ENCODE measurements around the gene CCR7. TPM values are rescaled to one million over a fixed set of nuclear protein-coding genes. Genes with fewer than 3 reads are reported as not detected.

Gene CCR7
- total and polyA plus RNA-seq, 7 donors = 0.08 to 0.24 (median 0.20) TPM; not detected in 1

- TF ChIP-seq CTCF (IDR thresholded peaks at IDR 0.05) = no peak
- Histone ChIP-seq H3K36me3 (ENCODE audit: insufficient read depth in 1 of 2, low read depth in 1 of 2) (no peaks in the 10 kb centered on the region), H3K4me3 (no peak overlapping the region), H3K9me3 (no peaks in the 10 kb centered on the region), H3K27me3 (ENCODE audit: insufficient read depth in 3 of 3, low read length in 2 of 3) (no peaks in the 10 kb centered on the region), H3K27ac (no peak overlapping the region), H3K4me1 (no peaks in the 10 kb centered on the region)
- intact Hi-C loops (cut with DNase I) = no loop called here
- ATAC-seq = no peak
- 39 to 60% (median 44%) methylated on average over 3 of the region's 3 CpGs for WGBS, 3 donors
- no peak for DNase-seq
Measured at GRCh38 chr17:40524243-40524965, 40.9 kb downstream of the CCR7 start.

- WGBS, 3 donors = 85 to 95% (median 93%) methylated on average over 5 of the region's 5 CpGs
Measured at GRCh38 chr17:40522961-40523310, 42.3 kb downstream of the CCR7 start.

GRCh38 chr17:40522250-40522960 is 42.9 kb downstream of the CCR7 start:
- Histone ChIP-seq H3K27me3 (ENCODE audit: insufficient read depth in 3 of 3, low read length in 2 of 3) (no peaks in the 10 kb centered on the region), H3K36me3 (ENCODE audit: insufficient read depth in 1 of 2, low read depth in 1 of 2) (no peaks in the 10 kb centered on the region), H3K4me3 (no peak overlapping the region), H3K27ac (no peak overlapping the region), H3K4me1 (no peaks in the 10 kb centered on the region), H3K9me3 (no peaks in the 10 kb centered on the region)
- no peak for TF ChIP-seq CTCF (IDR thresholded peaks at IDR 0.05)
- ATAC-seq = peak in 1 of 4 donors; percentile 54
- WGBS, 3 donors = 70 to 82% (median 78%) methylated on average over 7 of the region's 7 CpGs
- intact Hi-C loops (cut with DNase I) = no loop called here
- no peak for DNase-seq

More at GRCh38 chr17:40522961-40523310, 42.3 kb downstream of the CCR7 start:
- Histone ChIP-seq H3K27ac (no peak overlapping the region), H3K27me3 (ENCODE audit: insufficient read depth in 3 of 3, low read length in 2 of 3) (no peaks in the 10 kb centered on the region), H3K9me3 (no peaks in the 10 kb centered on the region), H3K4me3 (no peak overlapping the region), H3K4me1 (no peaks in the 10 kb centered on the region), H3K36me3 (ENCODE audit: insufficient read depth in 1 of 2, low read depth in 1 of 2) (no peaks in the 10 kb centered on the region)
- no peak for ATAC-seq
- intact Hi-C loops (cut with DNase I) = no loop called here
- TF ChIP-seq CTCF (IDR thresholded peaks at IDR 0.05) = no peak
- no peak for DNase-seq

- H3K27me3 ChIP-seq (ENCODE audit: insufficient read depth in 3 of 3, low read length in 2 of 3) = no peaks in the 10 kb centered on the region
- no peaks in the 10 kb centered on the region for H3K4me1 ChIP-seq
- H3K27ac ChIP-seq = no peak overlapping the region
- no peak overlapping the region for H3K4me3 ChIP-seq
- H3K36me3 ChIP-seq (ENCODE audit: insufficient read depth in 1 of 2, low read depth in 1 of 2) = no peaks in the 10 kb centered on the region
- DNase-seq (no peak), ATAC-seq (peak in 1 of 4 donors; percentile 5)
- intact Hi-C loops (cut with DNase I) = no loop called here
- no peak for TF ChIP-seq CTCF (IDR thresholded peaks at IDR 0.05)
- no peaks in the 10 kb centered on the region for H3K9me3 ChIP-seq
- 95 to 98% (median 96%) methylated on average over 14 of the region's 14 CpGs for WGBS, 3 donors
Measured at GRCh38 chr17:40520991-40521453, 44.2 kb downstream of the CCR7 start.
